ENCODE results near the gene SLC25A2. TPM values are rescaled to one million over a fixed set of nuclear protein-coding genes. Genes with fewer than 3 reads are reported as not detected.

The SLC25A2 gene
- total and polyA plus RNA-seq, 12 donors = 0.07 to 1.5 (median 0.53) TPM; not detected in 5

DNA sequence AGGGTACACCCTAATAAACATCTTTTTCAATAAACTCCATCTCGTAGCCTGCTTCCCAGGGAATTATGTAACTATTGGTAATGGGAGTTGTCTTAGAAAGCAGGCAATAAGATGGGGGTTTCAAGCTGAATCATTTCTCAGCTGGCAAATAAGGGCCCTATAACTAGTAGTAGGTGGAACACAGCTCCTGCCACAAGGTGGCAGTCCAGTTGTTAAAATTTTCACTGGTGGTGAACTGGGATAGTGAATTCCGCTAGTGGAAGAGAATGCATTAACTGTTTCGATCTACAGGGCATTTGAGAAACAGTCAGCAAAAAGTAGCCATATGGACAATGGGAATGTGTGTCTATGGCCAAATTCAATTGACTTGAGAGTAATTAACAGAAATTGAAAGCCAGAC, 30.9 kb downstream of the SLC25A2 start:
- TF ChIP-seq CTCF (IDR thresholded peaks at IDR 0.05) (no peak), POLR2A (IDR thresholded peaks at IDR 0.05) (no peak)
- Histone ChIP-seq H3K36me3 (replicated peaks in 1 of 2) (no peaks in the 10 kb centered on the region), H3K9me3 (replicated peaks in 1 of 3) (peaks cover 0 to 53% (median 0%) of the 10 kb centered on the region in 3 donors), H3K27ac (no peak overlapping the region), H3K4me3 (no peak overlapping the region), H3K4me1 (replicated peaks in 1 of 2) (no peaks in the 10 kb centered on the region), H3K27me3 (no peaks in the 10 kb centered on the region)
- no peak for DNase-seq
- intact Hi-C loops (cut with DNase I) = no loop called here
- 56 to 77% (median 67%) methylated on average over 3 of the region's 3 CpGs for WGBS, 4 donors

DNA sequence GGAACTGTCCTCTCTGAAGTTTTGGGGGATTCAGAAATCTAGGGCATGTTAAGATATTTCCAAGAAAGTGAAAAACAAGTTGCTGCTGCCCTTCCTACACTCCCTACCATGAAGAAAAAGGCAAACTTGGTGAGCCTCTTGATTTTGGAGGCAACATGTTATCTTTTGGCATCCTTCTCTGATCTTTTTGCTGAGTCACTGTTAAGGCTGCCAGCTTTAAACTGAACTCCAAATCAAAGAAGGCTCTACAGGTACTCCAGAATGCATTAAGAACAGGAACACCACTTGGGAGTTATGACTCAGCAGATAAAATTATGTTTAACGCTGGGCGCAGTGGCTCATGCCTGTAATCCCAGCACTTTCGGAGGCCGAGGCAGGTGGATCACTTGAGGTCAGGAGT, 34.7 kb downstream of the SLC25A2 start:
- intact Hi-C loops (cut with DNase I) = no loop called here
- 82 to 98% (median 95%) methylated on average over 4 of the region's 4 CpGs for WGBS, 4 donors
- Histone ChIP-seq H3K4me3 (no peak overlapping the region), H3K9me3 (replicated peaks in 1 of 3) (peaks cover 0 to 58% (median 5%) of the 10 kb centered on the region in 3 donors), H3K4me1 (replicated peaks in 1 of 2) (no peaks in the 10 kb centered on the region), H3K27me3 (no peaks in the 10 kb centered on the region), H3K27ac (no peak overlapping the region), H3K36me3 (replicated peaks in 1 of 2) (no peaks in the 10 kb centered on the region)
- DNase-seq = no peak
- TF ChIP-seq CTCF (IDR thresholded peaks at IDR 0.05) (no peak), POLR2A (IDR thresholded peaks at IDR 0.05) (no peak)

DNA sequence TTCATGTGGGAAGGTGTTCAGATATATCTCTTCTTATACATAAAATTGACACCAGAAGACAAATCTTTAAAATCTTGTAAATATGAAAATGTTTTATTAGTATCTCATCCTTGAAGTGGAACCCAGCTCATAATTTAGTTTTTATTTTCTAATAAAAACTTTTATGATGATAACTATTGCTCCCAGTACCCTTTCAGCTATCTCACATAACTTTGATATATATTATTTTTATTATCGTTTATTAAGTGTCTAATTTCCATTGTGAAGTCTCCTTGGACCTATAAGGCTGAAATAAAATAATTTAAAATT, 42.7 kb downstream of the SLC25A2 start:
- no peak for DNase-seq
- Histone ChIP-seq H3K36me3 (replicated peaks in 1 of 2) (no peaks in the 10 kb centered on the region), H3K27me3 (no peaks in the 10 kb centered on the region), H3K4me1 (replicated peaks in 1 of 2) (no peaks in the 10 kb centered on the region), H3K27ac (no peak overlapping the region), H3K4me3 (peak overlapping the region in 1 of 4 donors; percentile 2), H3K9me3 (replicated peaks in 1 of 3) (peaks cover 19 to 100% (median 66%) of the 10 kb centered on the region in 3 donors)
- WGBS, 4 donors = 65 to 90% (median 80%) methylated on average over 1 of the region's 1 CpG
- intact Hi-C loops (cut with DNase I) = loop anchor here in 1 of 2 donors (5.0 kb wide), 1 partner anchor 51 kb away; no protein-coding TSS in a partner anchor
- TF ChIP-seq POLR2A (IDR thresholded peaks at IDR 0.05) = no peak
- TF ChIP-seq CTCF (IDR thresholded peaks at IDR 0.05) = no peak

- Histone ChIP-seq H3K27me3 (no peaks in the 10 kb centered on the region), H3K4me3 (no peak overlapping the region), H3K36me3 (replicated peaks in 1 of 2) (no peaks in the 10 kb centered on the region), H3K27ac (no peak overlapping the region), H3K4me1 (replicated peaks in 1 of 2) (no peaks in the 10 kb centered on the region), H3K9me3 (replicated peaks in 1 of 3) (peaks cover 19 to 100% (median 65%) of the 10 kb centered on the region in 3 donors)
- WGBS, 4 donors = 62 to 68% (median 67%) methylated on average over 5 of the region's 5 CpGs
- intact Hi-C loops (cut with DNase I) = loop anchor here in 1 of 2 donors (5.0 kb wide), 1 partner anchor 52 kb away; no protein-coding TSS in a partner anchor
- no peak for TF ChIP-seq POLR2A (IDR thresholded peaks at IDR 0.05)
- no peak for TF ChIP-seq CTCF (IDR thresholded peaks at IDR 0.05)
- no peak for DNase-seq
These were observed 43.2 kb downstream of the SLC25A2 start for GRCh38 chr5:141260458-141261237.
